NCI-H82 treated with DMSO at 0.1 percent for 48 hours (cell line): Measurements from ENCODE around the gene RABL6.

Source experiments
- DNase-seq: peaks from one replicate; lab custom pipeline; 2025; ENCODE audit not compliant: unreplicated experiment; lab: John Stamatoyannopoulos, UW

Gene RABL6

GRCh38 chr9:136814725-136815421, 7.1 kb downstream of the RABL6 start:
- no peak for DNase-seq

DNA sequence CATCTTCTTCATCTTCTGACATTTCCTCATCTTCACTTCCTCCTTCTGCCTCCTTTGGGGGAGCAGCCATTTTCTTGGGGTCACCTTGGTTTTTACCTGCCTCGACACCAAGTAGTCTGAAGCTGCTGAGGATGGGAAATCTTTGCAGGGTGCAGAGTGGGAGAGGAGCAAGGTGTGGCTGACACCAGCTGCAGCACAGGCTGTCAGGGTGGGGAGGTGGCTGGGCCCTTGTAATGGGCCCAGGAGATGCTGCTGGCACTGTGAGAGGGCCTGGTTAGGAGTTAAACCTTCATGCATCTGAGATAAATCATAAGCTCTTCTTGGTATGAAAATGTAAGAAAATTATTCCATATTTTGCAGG, 7.7 kb downstream of the RABL6 start:
- DNase-seq, result no peak

GRCh38 chr9:136820971-136821825, 13.4 kb downstream of the RABL6 start:
- DNase-seq, result no peak

- no peak for DNase-seq
Measured at GRCh38 chr9:136821826-136822544, 14.2 kb downstream of the RABL6 start.

DNA sequence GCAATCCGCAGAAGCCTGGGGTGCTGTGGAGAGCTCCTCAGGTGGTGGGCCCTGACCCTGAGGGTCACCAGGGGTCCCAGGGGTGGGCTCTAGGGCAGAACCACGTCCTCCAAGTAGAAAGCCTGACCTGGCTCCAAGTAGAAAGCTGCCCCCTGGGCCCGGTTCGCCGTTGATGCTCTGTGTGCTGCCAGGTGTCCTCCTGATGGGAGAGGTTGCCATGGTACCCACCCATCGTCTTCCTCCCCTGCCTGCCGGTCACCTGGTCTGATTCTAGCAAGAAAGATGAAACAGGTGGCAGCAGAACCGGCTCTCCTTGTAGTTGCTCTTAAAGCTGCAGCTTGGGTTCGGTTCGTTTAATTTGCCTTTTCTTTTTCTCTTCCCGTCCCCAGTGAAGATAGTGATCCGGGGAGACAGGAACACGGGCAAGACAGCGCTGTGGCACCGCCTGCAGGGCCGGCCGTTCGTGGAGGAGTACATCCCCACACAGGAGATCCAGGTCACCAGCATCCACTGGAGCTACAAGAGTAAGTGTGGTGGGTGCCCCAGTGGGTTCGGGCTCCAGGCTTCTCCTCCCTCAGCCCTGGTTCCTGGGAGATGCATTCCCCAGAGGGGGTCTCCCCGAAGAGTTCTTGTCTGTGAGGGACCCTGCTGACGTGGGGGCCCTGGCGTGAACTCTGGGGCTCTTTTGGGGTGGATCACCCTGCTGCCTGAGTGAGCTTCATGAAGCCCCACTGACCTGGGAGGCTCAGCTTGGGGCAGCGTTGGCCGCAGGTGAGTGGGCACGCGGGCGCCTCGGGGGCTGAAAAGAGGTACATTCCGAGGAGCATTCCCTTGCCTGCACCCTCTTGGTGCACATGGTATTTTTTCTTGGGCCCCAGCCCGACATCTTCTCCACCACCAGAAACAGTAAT, 15.6 kb downstream of the RABL6 start:
- DNase-seq, result no peak

DNA sequence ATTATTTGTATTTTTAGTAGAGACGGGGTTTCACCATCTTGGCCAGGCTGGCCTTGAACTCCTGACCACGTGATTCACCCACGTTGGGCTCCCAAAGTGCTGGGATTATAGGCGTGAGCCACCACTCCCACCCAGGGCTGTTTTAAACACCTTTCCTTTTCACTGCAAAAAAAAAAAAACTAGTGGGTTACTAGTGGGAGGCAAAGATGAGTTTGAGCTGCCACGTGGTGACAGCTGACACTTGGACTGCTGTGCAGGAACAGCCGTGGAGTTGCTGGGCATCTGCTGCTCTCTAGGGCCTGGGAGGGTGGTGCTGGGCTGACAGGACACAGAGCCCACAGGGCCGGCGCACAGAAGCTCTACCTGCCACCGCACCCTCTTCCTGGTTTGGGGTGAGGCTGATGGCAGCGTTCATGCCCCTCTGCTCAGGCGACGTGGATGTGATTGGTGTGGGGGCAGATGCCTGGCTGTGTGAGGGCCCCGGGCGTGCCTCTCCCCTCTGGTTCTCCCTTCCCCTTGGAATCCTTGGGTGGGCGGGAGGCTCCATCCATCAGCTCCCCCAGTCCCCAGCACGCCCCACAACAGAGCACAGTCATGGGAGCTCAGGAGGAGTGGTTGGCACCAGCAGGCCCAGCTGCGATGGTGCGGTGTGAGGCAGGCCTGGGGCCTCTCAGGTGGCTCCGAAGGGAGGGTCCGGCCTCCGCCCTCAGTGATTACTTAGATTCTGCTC, 16.9 kb downstream of the RABL6 start:
- DNase-seq, result no peak

GRCh38 chr9:136825295-136826187, 17.8 kb downstream of the RABL6 start:
- DNase-seq, result no peak

DNA sequence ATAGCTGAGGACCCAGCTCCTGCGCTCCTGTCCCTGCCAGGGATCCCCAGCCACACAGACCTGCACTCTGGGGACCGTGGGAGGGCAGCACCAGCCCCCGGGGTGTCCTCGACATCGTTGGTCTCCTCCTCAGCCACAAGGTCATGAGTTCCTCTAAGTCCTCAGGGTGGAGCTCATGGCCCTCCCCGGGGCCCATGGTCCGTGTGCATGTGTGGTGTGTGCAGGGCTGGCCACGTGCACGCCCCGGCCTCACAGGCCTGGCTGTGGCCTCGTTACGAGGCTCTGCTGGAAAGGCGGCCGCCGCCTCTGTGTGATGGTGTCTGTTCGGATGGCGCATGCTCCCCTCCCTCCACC, 18.4 kb downstream of the RABL6 start:
- no peak for DNase-seq

DNA sequence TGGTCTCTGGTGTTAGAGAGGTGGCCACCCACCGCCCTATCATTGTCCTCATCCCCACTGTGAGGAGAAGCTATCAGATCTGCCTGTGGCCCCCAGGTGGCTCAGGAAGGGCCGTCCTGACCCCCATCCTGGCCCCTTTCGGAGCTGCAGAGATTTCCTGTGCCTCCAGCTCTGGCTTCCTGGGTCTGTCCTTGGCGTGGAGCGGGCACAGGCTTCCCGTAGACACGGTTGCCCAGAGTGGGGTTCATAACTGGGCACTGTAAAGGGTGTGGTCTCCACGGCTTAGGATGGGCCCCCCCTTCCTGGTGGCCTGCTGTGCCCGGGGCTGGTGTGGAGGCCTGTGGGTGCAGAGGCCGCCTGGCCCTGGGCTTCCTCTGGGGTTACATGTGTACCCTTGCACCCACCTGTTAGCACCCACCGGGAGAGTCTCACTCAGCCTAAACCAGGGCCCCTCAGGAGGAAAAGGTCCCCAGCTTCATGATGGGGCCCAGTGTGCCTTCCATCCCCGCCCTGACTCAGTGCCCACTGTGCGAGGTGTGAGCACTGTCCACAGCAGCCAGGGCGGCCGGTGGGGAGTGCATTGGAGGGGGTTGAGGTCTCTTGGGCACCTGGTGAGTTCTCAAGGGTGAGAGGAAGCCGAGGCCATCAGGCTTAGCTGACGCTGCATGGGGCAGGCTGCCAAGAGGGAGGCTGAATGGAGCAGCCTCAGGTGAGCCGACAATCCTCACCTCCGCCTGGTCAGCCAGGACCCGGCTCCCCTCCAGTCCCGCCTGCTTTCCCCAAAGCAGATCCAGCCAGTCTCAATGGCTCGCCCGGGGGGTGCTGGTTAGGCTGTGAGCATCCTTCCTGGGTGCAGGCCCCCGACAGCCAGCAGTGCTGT, 19.2 kb downstream of the RABL6 start:
- DNase-seq, result no peak

DNA sequence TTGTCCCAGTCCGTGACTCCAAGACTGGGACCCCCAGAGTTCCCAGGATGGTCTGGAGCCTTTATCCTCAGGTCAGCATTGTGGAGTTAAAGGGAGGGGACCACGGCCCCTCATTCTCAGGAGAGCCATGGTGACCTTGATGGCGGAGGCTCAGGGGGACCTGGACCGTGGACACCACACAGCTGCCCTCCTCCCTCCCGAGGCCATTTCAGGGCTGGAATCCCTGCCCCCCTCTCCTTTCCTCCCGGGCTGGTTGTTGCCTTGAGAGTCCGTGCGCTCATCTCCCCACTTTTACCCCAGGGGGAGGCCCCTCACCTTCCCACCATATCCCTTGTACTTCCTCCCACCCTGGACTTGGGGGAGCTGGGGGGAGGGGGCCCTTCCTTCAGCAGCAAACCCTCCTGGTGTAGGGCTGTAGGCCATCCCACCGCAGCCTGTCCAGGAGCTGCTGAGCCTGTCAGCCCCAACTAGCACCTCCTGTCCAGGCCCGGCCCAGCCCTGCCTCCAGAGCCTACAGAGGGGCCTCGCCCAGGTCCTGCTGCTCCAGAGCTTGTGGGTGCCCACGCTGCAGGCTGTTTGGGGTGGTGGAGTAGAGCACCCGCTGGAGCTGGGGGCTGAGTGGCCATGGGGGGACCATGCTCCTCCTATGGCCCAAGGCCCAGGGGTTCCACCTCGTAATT, 20.2 kb downstream of the RABL6 start:
- DNase-seq, result no peak

DNA sequence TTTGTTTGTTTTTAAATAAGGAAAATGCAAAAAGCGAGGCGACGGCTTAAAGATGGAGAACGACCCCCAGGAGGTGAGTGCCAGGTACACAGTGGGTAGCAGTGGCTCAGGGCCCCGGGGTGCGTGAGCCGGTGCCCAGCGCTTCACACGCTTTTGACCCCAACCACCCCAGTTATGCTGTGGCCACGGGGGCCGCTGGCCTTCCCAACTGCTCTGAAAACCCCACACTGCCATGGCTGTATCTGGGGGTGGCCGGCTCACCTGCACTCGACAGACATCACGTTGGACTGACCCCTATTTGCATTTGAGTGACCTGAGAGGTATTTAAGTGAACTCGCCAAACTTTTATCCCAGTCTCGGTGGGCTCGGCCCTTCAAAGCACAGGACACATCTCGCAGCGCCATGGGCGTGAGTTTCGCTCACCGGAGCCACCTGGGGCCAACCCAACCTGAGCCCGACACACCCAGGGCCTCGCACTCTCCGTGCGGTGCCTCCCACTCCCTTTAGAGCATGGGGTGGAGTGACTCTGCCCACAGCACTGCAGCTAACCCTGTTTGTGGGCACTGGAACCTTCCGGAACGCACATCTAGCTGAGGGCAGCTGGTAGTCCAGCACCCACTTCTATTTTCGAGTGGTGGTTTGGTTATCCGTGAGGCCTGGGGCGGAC, 20.9 kb downstream of the RABL6 start:
- no peak for DNase-seq

GRCh38 chr9:136829412-136829811, 21.7 kb downstream of the RABL6 start:
- no peak for DNase-seq

GRCh38 chr9:136829981-136830885, 22.5 kb downstream of the RABL6 start:
- no peak for DNase-seq

DNA sequence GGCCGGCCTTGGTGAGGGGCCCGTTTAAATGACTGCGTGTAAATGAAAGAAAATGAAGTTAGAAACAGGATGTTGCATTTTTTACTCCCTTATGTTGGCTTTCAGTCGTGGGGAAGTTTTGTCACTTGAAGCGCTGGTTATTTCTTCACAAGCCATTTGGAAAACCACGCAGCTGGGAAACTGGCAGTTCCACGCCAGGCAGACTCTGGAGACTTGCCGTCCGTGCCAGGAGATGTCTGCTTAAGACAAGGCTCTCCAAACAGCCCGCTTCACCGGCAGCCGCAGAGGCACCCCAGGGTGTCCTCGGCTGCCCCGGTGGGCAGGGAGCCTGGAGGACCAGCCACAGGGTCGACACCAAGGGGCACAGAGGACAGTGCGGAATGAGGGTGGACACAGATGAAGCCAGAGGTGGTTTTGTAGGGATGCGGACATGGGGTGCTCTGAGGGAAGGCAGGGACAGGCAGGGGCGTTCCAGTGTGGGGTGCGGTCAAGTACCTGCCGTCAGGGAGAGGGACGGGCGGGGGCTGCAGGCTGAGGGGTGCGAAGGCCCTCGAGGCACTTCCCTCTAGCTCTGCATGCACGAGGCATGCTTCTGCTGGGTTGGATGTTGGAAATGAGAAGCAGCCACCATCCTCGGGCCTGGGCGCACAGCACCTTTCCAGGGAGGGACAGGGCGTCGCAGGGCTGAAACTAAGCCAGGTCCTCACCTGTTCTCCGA, 23.4 kb downstream of the RABL6 start:
- no peak for DNase-seq

DNA sequence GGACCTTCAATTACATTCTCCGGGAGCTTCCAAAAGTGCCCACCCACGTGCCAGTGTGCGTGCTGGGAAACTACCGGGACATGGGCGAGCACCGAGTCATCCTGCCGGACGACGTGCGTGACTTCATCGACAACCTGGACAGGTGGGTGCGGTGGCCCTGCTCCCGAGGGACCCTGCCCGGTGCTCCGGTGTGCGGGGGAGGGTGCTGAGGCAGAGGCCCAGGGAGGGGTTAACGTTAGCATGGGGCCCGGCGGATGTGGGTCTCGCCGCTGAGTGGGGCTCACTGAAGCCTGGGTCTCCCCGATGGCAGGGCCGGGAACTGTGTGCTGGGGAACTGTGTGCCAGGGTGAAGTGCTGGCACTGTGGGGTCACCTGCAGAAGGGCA, 24.0 kb downstream of the RABL6 start:
- no peak for DNase-seq

GRCh38 chr9:136832581-136832980, 24.8 kb downstream of the RABL6 start:
- no peak for DNase-seq
